TTC549 (cell line): Measurements from ENCODE around the gene PEX12.
"Not testable (repeated sequence)": the region's sequence is repeated elsewhere in the genome, so short reads cannot be mapped to it uniquely, and the experiment has no call there.

Source experiments
- FAIRE-seq: peaks from 2 replicates; lab custom pipeline; 2012; peaks lifted over from hg19 to GRCh38; lab: Jason Lieb, UNC

The PEX12 gene

DNA sequence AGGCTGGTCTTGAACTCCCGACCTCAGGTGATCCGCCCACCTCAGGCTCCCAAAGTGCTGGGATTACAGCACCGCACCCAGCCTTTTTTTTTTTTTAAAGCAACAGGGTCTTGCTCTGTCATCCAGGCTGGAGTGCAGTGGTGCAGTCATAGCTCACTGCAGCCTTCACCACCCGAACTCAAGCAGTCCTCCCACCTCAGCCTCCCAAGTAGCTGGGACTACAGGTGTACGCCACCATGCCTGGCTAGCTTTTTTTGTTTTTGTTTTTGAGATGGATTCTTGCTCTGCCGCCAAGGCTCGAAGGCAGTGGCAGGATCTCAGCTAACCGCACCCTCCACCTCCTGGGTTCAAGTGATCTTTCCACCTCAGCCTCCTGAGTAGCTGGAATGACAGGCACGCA lies 43.0 kb downstream of the PEX12 start:
- not testable (repeated sequence) for FAIRE-seq

DNA sequence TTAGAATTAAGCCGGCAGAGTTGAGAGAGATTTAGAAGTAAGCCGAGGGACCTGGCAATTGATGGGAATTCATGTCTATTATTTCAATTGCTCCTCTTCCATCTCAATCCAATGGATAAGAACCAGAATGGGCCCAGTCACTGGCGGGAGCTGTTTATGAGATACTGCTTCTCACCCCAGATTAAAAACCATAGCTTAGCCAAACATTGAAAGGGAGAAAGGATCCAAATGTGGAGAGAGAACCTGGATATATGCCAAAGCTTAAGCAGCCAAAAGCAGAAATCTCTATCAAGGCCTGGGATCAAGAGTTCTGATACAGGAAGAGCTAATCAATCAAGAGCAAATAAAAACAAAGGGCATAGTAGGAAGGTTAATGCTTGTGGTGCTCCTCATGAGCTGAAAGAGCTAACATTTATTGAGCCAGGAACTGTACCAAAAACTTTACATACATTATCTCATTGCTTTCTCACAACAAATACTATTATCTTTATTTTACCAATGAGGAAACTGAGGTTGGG lies 43.7 kb downstream of the PEX12 start:
- FAIRE-seq, result no peak

DNA sequence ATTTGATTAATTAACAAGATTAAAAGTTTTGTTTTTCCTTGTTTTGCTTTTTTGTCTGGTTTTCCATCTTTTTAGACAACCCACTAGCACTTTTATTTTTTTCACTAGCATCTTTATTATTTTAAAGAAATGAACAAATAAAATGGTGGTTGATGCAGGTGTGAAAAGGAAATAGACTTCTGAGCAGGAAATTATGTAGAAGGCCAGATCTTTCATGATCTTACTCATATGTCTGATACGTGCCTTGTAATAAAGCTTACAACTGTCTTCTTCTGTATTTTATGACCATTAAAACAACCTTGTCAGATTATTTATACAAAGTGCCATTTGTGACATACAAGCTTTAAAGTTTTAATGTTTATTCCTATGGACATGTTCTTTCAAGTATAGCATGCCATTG lies 47.2 kb downstream of the PEX12 start:
- FAIRE-seq, result no peak

DNA sequence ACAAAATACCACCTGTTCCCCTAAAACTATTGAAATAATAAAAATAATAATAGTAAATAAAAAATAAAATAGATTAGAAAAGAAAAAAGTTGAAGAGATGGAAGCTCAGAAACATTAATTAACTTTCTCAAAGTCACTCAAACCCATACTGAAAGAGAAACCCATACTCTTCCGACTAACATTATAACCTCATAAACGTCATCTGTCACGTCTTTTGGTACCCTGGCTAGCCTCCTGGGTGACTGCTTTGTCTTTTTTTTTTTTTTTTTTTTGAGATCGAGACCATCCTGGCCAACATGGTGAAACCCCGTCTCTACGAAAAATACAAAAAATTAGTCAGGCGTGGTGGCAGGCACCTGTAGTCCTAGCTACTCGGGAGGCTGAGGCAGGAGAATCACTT lies 48.5 kb downstream of the PEX12 start:
- FAIRE-seq, result no peak

DNA sequence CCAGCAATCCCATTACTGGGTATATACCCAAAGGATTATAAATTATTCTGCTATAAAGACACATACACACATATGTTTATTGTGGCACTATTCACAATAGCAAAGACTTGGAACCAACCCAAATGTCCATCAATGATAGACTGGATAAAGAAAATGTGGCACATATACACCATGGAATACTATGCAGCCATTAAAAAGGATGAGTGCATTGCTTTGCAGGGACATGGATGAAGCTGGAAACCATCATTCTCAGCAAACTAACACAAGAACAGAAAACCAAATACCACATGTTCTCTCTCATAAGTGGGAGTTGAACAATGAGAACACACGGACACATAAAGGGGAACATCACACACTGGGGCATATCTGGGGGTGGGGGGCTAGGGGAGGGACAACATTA lies 49.0 kb downstream of the PEX12 start:
- FAIRE-seq, result not testable (repeated sequence)
